Large intestine (tissue), 3 donors: ENCODE measurements around the gene ETV6. TPM values are rescaled to one million over a fixed set of nuclear protein-coding genes. Genes with fewer than 3 reads are reported as not detected.

ENCODE experiments used
- DNase-seq, 2 donors: peaks; one replicate each; pipeline versions ENCODE4 v3.0.0 to v3.0.0-alpha.2; 2013
- H3K27ac ChIP-seq: one replicate; pipeline ENCODE4 v1.5.1; 2013; ENCODE audit warnings: low read length
- H3K27me3 ChIP-seq: 2 replicates; pipeline ENCODE4 v1.6.1; 2013; ENCODE audit warnings: low read length; ENCODE audit not compliant: control insufficient read depth, insufficient read depth
- H3K36me3 ChIP-seq: 2 replicates; pipeline ENCODE4 v1.6.1; 2013; ENCODE audit warnings: low read length; ENCODE audit not compliant: control insufficient read depth, insufficient read depth
- H3K4me1 ChIP-seq: one replicate; pipeline ENCODE4 v1.6.1; 2013; ENCODE audit warnings: low read length; ENCODE audit not compliant: control insufficient read depth, insufficient read depth
- H3K4me3 ChIP-seq: one replicate; pipeline ENCODE4 v1.5.1; 2013; ENCODE audit warnings: low read length
- H3K9me3 ChIP-seq: one replicate; pipeline ENCODE4 v1.6.1; 2013; ENCODE audit warnings: mild to moderate bottlenecking, low read depth, low read length, moderate library complexity; ENCODE audit not compliant: control insufficient read depth
- WGBS: methylation state at CpG from one replicate; pipeline ENCODE4 v1.1.5; 2013; ENCODE audit warnings: low lambda C conversion rate; ENCODE audit not compliant: insufficient coverage; 5-methylcytosine and 5-hydroxymethylcytosine counted together
- polyA plus RNA-seq: library from polyadenylated mRNA; unstranded; fragments of 120-200 nt; gene quantifications from one replicate; pipeline ENCODE4 v1.2.1, GENCODE V29; 2013

ETV6 gene
- polyA plus RNA-seq, 1 donor: 14.9 TPM

DNA sequence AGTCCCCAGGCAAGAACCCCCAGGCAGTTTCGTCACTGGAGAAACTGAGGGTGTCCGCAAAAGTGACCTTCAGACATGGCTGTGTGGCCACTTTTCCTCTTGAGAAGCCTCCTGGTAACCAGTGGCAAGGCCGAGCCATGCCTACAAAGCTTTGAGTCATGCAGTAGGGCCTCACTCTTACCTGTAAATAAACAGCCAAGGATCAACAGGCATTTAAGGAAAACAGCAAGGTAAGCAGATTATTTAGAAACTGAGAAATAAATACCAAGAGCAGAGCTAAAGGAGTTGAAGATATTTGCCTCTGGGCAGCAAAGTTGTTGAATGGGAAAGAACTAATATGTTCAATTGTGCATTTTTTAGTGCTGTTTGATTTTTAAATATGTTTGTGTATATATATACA is 280.2 kb downstream of the ETV6 start:
- no peaks in the 10 kb centered on the region for H3K4me1 ChIP-seq
- H3K9me3 ChIP-seq: no peaks in the 10 kb centered on the region
- H3K4me3 ChIP-seq: no peak overlapping the region
- H3K36me3 ChIP-seq: no peaks in the 10 kb centered on the region
- H3K27me3 ChIP-seq: no peaks in the 10 kb centered on the region
- no peak overlapping the region for H3K27ac ChIP-seq
- WGBS: no CpG with 5 or more reads among the region's 3 CpGs
- no peak for DNase-seq

DNA sequence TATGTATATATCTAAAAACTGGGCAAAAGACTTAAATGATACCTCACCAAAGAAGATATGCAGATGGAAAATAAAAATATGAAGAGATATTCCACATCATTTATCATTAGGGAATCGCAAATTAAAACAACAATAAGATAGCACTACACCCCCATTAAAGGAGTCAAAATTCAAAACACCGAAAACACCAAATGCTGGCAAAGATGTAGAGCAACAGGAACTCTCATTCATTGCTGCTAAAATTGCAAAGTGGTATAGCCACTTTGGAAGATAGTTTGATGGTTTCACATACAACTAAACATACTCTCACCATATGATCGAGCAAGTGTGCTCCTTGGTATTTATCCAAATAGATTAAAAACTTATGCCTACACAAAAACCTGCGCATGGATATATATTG is 289.7 kb downstream of the ETV6 start:
- DNase-seq: no peak
- Histone ChIP-seq H3K9me3 (no peaks in the 10 kb centered on the region), H3K36me3 (no peaks in the 10 kb centered on the region), H3K27ac (no peak overlapping the region), H3K27me3 (no peaks in the 10 kb centered on the region), H3K4me3 (no peak overlapping the region), H3K4me1 (no peaks in the 10 kb centered on the region)
- WGBS: 100% methylated on average over 2 of the region's 4 CpGs

DNA sequence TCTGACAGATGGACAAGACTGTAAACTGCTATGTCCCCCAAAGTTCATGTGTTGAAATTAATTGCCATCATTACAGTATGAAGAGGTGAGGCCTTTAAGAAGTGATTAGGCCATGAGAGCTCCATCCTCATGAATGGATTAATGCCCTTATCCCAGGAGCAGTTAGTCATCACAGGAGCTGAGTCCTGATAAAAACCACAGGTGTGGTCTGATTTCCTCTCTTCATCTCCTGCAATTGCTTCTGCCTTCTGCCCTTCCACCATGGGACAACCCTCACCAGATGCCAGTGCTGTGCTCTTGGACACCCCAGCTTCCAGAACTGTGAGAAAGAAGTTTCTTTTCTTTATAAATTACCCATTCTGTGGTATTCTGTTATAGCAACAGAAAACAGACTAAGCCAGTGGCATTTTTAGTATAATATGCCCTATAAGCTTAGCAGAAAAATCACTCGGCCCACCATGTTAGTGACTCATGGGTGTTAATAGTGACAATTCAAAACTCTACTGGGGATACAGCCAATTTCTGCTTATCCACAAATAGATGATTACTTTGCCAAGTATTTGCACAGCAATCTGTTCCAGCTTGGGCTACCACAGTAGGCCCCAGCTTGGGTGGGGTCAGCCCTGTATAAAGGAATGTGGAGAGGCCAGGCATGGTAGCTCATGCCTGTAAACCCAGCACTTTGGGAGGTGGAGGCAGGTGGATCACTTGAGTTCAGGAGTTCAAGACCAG is 292.3 kb downstream of the ETV6 start:
- no peak for DNase-seq
- no peaks in the 10 kb centered on the region for H3K27me3 ChIP-seq
- no peaks in the 10 kb centered on the region for H3K36me3 ChIP-seq
- no peaks in the 10 kb centered on the region for H3K4me1 ChIP-seq
- H3K9me3 ChIP-seq: no peaks in the 10 kb centered on the region
- no peak overlapping the region for H3K27ac ChIP-seq
- no CpG with 5 or more reads among the region's 1 CpG for WGBS
- no peak overlapping the region for H3K4me3 ChIP-seq

DNA sequence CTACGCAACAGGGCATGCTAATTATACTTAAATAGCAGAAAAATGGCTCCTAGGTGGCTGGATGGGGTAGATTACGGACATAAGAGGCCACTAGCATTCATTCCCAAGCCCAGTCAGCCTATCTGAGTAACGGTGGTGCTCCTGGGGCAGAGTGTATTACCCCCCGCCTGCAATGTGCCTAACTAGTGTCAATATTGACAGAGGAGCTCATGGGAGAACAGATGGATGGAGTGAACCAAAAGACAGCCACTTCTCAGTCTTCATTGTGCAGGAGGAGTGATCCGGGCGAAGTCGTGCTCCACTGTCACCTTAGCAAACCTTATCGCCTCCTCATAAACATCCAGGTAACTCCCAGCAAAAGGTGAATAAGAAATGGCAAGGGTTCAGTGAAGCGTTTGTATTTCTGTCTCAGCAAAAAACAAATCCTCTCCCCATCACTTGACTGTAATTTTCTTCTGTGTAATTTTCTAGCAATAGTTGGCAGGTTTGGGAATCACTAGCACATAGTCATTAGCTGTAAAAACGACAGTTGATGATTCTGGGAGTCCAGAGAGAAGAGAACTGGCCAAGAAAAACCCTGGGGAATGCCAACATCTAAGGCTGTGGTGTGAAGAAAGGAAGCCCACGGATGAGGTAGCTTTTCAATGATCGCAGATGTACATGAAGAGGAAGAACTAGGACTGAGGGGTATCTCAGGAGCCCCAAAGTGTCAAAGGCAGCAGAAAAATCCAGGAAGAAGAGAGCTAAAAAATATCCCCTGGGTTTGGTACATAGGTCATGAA is 294.6 kb downstream of the ETV6 start:
- H3K27me3 ChIP-seq: no peaks in the 10 kb centered on the region
- H3K36me3 ChIP-seq: no peaks in the 10 kb centered on the region
- H3K9me3 ChIP-seq: no peaks in the 10 kb centered on the region
- 92% methylated on average over 2 of the region's 12 CpGs for WGBS
- H3K4me1 ChIP-seq: no peaks in the 10 kb centered on the region
- DNase-seq: no peak
- H3K4me3 ChIP-seq: no peak overlapping the region
- H3K27ac ChIP-seq: no peak overlapping the region
